GM04503 (cell line): ENCODE results near the gene SIGLEC1.
A peak's percentile ranks its signal among the peaks of the same experiment; 100 is the strongest.

Experiments
- DNase-seq: peaks from one replicate; pipeline ENCODE4 v3.0.0-alpha.2; 2012; ENCODE audit warnings: low read depth

Gene SIGLEC1

DNA sequence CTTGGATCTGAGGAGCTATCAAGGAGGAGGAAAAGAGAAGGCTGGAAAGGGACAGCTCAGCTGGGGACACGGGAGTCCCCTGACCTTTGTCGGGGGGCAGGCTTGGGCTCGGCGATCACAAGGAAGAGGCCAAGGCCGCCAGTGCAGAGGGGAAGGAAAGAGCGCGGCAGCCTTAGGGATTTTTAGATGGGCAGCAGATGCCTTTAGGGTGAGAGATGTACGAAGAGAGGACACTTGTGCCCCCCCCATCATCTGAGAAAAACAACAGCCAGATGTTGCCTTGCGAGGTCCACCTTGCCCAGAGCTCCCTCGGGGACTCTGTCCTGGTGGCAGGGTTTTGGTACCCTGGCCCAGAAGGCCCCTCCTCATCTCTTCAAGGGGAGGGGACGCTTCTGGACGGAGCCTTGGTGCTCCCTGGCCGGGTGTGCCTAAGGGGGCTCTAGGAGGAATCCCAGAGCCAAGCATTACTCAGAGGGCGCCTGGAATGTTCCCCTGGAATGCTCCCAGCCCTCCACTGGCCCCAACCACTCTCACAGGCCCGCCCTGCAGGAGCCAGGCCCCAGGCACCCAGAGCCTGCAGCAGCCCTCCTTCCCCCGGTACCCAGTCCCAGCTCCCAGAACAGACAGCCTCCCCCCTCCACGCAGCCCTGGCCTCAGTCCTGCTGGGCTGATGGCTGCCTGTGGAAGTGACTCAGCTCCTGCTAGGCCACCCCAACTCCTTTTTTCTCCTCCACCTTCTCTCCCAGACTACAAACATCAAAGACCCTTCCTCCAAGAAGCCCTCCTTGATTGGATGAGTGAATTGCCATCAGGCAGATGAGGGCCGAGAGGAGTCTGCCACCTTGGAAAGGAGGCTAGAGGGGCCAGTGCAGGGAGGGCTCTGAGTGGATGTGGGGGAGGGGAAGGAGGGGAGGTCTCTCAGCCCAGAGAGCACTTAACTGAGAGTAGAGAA is 32.4 kb downstream of the SIGLEC1 start:
- DNase-seq = peak; percentile 73

GRCh38 chr20:3678856-3679720 is 33.3 kb downstream of the SIGLEC1 start:
- DNase-seq = no peak

DNA sequence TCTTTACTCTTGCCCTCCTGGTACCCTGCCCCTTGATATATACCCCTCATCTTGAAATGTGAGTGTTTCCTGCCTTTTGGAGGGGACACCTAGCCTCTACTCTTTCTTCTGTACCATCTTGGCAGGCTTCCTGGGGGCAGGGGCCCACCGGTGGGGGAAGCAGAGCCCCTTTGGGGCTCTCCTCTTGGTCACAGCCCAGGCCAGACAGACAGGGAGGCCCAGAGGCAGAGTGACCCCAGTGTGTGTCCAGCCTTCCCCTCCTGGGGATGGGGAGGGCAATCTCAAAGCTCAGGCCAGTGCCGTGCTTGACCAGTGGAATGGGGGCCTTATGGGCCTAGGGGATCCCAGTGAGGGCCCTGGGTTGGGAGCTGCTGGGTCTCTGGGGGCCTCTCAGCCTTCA is 34.2 kb downstream of the SIGLEC1 start:
- no peak for DNase-seq

DNA sequence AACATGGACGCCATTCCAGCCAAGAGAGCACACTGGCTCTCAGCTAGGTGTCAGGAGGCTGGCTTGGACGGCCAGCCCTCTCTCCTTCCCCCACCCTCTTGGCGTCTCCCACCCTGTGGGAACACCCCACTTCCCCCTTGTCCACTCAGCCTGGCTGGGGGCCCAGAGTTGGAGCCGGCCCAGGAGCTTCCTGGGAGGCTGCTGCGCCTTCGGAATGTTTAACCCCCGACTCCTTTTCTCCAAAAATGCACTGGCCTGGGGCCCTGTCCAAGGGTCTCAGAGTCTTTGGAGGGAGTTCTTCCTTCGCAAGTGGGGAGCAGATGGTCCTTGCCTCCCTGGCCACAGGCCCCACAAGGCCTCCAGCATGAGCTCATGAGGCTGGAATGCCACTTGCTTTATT is 34.7 kb downstream of the SIGLEC1 start:
- no peak for DNase-seq

DNA sequence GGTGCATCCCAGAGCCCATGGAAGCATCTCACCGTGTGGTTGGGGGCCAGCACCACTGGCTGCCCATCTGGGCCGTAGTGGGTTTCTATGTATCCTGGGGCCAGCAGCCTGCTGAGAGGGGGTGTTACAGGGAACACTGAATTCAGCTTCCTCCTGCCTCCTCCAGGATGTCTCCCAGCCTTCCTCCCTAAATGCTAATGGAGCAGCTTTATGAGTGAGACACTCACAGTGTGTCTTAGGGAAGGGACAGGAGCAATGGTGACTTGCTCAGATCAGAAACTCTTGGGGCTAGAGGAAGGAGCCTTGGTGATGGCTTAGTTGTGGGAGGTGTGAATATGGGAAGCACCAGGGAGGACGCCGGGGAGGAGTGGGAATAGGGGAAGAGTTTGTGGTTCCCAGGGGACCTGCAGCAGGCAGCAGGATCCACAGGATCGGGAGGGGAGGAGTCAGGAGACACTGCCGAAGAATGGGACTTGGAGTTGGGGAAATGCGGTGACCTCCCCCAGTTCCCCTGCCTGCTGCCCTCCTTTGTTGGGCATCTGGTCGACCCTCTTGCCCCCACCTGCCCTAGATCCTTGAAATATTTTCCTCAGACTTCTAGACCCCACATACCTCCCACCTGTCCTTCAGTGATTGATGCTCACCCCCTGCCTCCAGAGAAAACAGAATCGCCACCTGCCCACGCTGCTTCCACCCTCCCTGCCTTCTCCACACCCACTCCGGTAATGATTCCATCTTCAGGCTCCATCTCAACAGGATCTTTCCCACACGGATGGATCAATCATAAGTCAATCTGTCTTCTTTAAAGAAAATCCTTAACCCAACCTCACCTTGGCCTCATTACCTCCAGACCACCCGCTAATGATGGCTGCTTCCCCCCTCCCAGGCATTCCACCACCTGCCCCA is 37.2 kb downstream of the SIGLEC1 start:
- DNase-seq = no peak

DNA sequence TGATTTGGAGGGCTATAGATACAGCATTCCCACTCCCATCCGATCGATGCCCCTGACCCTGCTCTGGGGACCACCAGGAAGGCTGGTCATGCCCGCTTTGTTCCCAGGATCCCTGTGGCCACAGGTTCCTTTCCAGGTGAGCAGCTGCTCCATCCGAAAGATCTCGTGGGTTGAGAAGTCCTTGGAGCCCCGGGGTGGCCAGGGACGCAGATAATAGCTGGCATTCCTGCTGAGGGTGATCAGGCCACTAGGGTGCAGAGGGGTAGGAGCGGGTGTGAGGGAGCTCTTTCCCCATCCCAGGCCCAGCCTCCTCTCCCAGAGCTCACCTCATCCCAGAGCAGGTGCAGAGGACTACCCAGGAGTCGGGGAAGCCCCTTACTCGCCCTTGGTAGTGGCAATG is 38.0 kb downstream of the SIGLEC1 start:
- no peak for DNase-seq

DNA sequence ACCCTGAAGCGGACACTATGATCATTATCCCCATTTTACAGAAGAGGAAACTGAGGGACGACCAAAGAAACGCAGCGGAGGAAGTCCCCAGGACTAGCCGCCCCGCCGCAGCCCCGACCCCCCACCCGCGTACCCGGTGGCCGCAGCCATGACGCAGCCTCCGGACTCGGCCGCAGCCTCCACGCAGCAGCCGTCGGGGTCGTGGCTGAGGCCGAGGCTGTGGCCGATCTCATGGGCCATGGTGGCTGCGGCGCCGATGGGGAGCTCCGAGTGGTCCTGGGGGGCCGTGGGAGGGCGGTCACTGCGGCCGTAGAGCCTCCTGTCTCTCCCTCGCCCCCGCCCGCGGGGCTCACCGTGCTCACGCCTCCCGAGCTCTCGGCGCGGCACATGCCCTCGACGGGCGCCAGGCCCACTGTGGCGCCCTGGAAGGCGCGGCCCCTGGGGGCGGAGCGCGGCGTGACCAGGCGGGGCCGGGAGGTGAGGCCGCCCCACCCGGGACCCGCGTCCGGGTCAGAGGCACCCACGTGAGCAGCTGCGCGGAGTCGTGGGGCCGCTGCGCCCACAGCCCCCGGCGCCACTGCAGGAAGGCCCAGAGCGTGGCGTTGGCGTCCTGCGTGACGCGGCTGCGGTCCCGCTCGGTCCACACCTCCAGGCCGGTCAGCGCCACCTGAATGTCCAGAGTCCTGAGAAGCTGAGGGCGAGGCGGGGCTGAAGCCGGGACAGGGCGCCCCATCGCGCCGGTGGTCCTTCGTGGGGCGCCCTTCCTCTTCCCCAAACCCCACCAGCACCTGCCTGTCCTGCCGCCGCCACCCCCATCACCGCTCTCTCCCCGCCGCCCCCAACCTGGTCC is 39.0 kb downstream of the SIGLEC1 start:
- no peak for DNase-seq

DNA sequence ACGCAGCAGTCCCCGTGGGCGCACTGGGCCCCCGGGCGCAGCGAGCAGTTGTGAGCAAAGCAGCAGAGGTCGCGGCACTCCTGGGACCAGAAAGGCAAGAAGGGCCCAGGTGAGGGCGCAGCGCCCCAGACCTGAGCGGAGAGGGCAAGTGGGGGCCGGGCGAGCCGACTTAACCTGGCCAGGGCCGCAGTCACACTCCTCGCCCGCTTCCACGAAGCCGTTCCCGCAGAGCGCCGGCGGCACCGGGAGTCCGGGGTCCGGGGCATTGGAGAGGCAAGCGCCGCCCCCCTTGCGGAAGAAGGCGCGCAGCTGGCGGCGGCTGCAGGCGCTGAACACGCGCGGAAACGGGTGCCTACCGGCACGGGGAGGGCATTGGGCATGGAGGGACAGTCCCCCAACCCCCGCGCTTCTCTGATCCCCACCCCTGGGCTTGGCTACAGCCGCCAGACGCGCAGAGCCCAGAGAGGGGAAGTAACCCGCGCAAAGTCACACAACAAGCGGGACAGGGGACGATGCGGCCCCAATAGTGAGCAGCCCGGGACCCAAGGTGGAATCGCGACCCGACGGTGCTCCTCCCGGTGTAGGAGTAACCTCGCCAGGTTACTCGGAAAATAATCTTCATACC is 39.7 kb downstream of the SIGLEC1 start:
- DNase-seq = no peak

- no peak for DNase-seq
These were observed 40.3 kb downstream of the SIGLEC1 start for GRCh38 chr20:3671986-3672546.

DNA sequence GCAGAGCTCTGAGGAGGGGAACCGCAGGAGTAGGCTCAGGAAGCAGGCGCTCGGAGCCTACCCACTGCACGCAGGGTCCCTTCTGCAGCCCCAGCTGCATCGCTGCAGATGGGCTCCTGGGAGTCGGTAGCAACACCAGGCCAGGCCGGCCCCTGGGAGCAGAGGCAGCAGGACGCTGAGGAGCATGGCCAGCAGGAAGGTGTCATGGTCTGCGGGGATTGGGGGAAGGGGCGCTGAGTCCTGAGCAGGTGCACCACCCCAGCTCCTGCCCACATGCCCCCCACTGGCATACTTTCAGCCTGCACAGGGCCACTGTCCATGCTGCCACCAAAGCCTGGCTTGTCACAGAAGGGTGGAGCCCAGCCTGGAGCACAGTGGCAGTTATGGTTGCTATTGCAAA is 41.5 kb downstream of the SIGLEC1 start:
- no peak for DNase-seq

DNA sequence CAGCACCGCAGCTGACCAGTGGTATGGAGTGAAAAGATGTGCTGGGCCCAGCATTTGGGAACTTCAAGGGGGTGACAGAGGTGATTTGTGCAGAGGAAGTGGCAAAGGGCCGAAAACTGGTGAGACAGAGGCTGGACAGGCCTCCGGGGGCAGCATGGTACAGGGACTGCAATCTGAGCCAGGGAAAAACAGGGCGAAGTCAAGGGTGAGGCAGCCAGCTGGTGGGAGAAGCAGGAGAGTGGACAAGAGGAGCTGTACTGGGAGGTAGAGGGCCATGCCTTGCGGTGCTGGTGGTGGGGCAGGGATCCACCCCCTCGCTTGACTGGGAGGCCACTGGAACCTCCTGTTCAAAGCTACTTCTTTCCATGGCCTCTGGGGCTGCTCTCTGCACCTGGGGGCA is 41.9 kb downstream of the SIGLEC1 start:
- DNase-seq = no peak

DNA sequence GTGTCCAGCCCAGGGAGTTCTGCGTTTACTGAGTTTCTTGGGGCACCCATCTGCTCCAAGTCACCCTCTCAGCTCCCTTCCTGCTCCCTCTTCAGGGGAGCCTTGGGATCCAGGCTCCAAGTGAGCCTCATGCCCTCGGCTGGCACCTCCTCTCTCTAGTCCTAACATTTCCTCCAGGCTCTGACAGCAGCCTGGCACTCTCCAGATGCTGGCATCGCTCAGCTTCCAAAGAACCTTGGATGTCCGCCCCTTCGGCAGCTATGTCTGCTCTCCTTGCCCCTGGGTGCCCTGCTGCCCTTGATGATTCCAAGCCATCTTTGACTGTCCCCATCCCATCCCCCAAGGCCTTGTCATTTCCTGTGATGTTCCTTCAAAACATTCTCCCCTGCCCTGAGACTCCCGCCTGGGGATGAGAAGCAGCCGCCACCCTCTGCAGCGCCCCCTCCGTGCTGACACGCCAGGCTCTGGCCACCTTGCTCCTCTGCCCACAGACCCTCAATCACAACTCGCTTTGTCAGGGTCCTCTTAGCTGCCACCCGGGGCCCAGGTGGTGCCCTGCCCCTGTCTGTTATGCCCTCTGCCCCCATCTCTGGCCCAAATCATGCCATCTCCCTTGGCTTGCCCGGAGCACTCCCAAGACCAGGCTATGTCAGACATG is 42.6 kb downstream of the SIGLEC1 start:
- DNase-seq = no peak

DNA sequence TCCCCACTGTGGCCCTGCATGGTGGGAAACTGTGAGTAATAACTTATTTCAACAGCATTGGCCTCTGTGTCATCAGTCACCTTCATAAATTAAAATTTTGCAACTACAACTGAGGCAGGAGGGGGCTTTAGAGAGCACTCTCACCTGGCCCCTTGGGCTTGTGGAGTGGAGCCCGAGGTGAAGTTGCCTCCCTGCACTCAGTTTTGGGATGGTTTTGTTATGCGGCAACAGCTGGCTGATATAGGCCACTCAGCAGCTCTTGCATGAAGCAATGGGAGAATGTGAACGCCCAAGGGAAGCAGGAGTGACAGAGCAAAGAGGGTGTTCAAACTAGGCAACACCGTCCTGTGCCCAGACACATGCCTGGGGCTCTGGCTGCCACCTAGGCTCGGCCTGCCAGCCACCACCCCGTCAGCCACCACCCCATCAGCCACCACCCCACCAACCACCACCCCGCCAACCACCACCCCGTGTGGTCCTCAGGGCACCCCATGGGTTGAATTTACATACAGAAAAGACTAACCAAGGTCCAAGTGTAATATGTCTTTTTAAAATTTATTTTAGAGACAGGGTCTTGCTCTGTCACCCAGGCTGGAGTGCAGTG is 44.9 kb downstream of the SIGLEC1 start:
- no peak for DNase-seq

DNA sequence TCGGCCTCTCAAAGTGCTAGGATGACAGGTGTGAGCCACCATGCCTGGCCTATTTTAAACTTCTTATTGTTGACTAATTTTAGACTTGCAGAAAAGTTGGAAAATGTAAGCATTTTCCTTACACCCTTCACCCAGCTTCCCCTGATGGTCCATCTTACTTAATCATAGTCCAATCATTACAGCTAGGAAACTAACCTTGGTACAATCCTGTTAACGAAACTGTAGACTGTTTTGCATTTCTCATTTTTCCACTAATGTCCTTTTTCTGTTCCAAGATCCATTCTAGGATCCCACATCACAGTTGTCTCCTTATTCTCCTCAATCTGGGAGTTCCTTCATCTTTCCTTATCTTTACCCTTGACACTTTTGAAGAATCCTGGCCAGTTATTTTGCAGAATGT is 48.5 kb downstream of the SIGLEC1 start:
- no peak for DNase-seq

DNA sequence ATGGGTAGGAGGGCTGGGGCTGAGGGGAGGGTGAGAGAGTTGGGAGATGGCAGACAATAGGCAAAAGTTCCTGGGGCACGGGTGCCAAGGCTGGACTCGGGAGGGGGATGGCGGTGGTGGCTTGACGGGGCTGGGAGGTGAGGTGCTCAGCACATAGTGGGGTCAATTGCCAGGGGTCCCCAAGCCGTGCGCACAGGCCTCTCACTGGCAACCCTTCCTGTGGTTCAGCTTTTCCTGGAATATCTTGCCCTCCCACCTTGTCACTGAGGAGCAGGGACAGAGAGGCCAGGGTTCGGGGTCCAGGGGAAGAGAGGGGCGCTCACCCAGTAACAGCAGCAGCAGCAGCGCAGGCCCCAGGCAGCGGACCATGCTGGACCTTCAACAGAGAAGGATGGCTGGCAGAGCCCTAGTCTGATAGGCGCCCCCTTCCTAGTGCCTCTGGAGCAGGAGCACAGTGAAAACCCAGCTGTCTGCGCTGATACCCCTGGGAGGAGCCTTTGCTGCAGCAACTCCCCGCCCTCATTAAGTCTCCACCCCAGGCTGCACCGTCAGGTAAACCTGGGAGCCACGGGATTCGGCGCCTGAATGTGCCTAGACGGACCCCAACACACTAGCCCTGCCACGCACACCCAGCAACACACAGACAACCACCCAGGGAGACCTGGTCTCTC is 49.2 kb downstream of the SIGLEC1 start, which contains the start of gene GFRA4:
Gene GFRA4, minus strand, starts transcription at position 369 of the 671 bp plus-strand sequence. Its CDS starts 0 bp downstream, at position 369.
- no peak for DNase-seq
